ENCODE measurements around the gene LOXL4. TPM values are rescaled to one million over a fixed set of nuclear protein-coding genes. Genes with fewer than 3 reads are reported as not detected.

Gene LOXL4
- total RNA-seq, 4 donors from 2014 or later, result 1.9 to 6.4 (median 2.8) TPM

GRCh38 chr10:98270786-98271185, 2.8 kb upstream of the LOXL4 start:
- H3K4me1 ChIP-seq, result peaks cover 0 to 26% (median 12%) of the 10 kb centered on the region in 4 donors
- TF ChIP-seq EP300 (IDR thresholded peaks at IDR 0.05; ENCODE audit: low read depth) (no peak), POLR2A (IDR thresholded peaks at IDR 0.05) (no peak), CTCF (IDR thresholded peaks at IDR 0.05) (no peak), POLR2AphosphoS5 (IDR thresholded peaks at IDR 0.05) (no peak)
- in situ Hi-C loops (cut with MboI; ENCODE audit: low pct_ligation_motif_present in 1 of 4, low pct_unique_long_range_greater_than_20kb in 1 of 4, low sequenced_read_pairs in 3 of 4), result no loop called here
- no peaks in the 10 kb centered on the region for H3K9me3 ChIP-seq
- peaks cover 38% of the 10 kb centered on the region for H3K27me3 ChIP-seq
- H3K27ac ChIP-seq, result peak overlapping the region in 1 of 4 donors; percentile 81
- no peak overlapping the region for H3K4me3 ChIP-seq
- no peaks in the 10 kb centered on the region for H3K36me3 ChIP-seq
- no peak for DNase-seq
- intact Hi-C loops (cut with DNase I; ENCODE audit: low total_unique reads), result no loop called here
- WGBS, 2 donors (ENCODE audit: low coverage in 1 of 2), result 87% methylated on average over 2 of the region's 2 CpGs; no CpG with 5 or more reads in 1 of the 2 donors

- H3K36me3 ChIP-seq, result no peaks in the 10 kb centered on the region
- no peaks in the 10 kb centered on the region for H3K9me3 ChIP-seq
- 56 to 63% methylated on average over 5 to 10 of the region's 10 CpGs for WGBS, 2 donors (ENCODE audit: low coverage in 1 of 2)
- H3K27me3 ChIP-seq, result peaks cover 39% of the 10 kb centered on the region
- no peak overlapping the region for H3K4me3 ChIP-seq
- H3K4me1 ChIP-seq, result peaks cover 0 to 26% (median 12%) of the 10 kb centered on the region in 4 donors
- in situ Hi-C loops (cut with MboI; ENCODE audit: low pct_ligation_motif_present in 1 of 4, low pct_unique_long_range_greater_than_20kb in 1 of 4, low sequenced_read_pairs in 3 of 4) (no loop called here), intact Hi-C loops (cut with DNase I; ENCODE audit: low total_unique reads) (no loop called here)
- peak overlapping the region in 3 of 4 donors; percentile 56 to 81 (median 79) for H3K27ac ChIP-seq
- no peak for DNase-seq
- TF ChIP-seq POLR2A (IDR thresholded peaks at IDR 0.05), result no peak
- TF ChIP-seq EP300 (IDR thresholded peaks at IDR 0.05; ENCODE audit: low read depth), result no peak
- no peak for TF ChIP-seq CTCF (IDR thresholded peaks at IDR 0.05)
- no peak for TF ChIP-seq POLR2AphosphoS5 (IDR thresholded peaks at IDR 0.05)
Measured at GRCh38 chr10:98270073-98270740, 2.2 kb upstream of the LOXL4 start.

- in situ Hi-C loops (cut with MboI; ENCODE audit: low pct_ligation_motif_present in 1 of 4, low pct_unique_long_range_greater_than_20kb in 1 of 4, low sequenced_read_pairs in 3 of 4), result no loop called here
Measured at GRCh38 chr10:98269435-98269912, 1.5 kb upstream of the LOXL4 start.

More at GRCh38 chr10:98269435-98269912, 1.5 kb upstream of the LOXL4 start:
- no peak for TF ChIP-seq CTCF (IDR thresholded peaks at IDR 0.05)
- peak; percentile 47 to 53 (median 52) for TF ChIP-seq POLR2AphosphoS5 (IDR thresholded peaks at IDR 0.05)
- Histone ChIP-seq H3K4me1 (peaks cover 0 to 26% (median 12%) of the 10 kb centered on the region in 4 donors), H3K9me3 (no peaks in the 10 kb centered on the region), H3K4me3 (no peak overlapping the region), H3K36me3 (no peaks in the 10 kb centered on the region), H3K27ac (peak overlapping the region; percentile 64 to 83 (median 80)), H3K27me3 (peaks cover 39% of the 10 kb centered on the region)
- 32% methylated on average over 8 of the region's 8 CpGs; no CpG with 5 or more reads in 1 of the 2 donors for WGBS, 2 donors (ENCODE audit: low coverage in 1 of 2)
- intact Hi-C loops (cut with DNase I; ENCODE audit: low total_unique reads), result no loop called here
- peak; percentile 44 for DNase-seq

Measured in transverse colon (tissue), 4 donors.